GM12891 (cell line): ENCODE measurements around the gene HMCN2.

Source experiments
- POLR2A ChIP-seq: IDR thresholded peaks from 2 replicates; pipeline ENCODE4 v1.6.1; 2011; ENCODE audit warnings: low read depth, low read length, control low read depth
- POLR2AphosphoS5 ChIP-seq: IDR thresholded peaks from 2 replicates; pipeline ENCODE4 v1.6.1; 2011; ENCODE audit warnings: low read depth, low read length, control low read depth
- TAF1 ChIP-seq: IDR thresholded peaks from 2 replicates; pipeline ENCODE4 v1.6.1; 2011; ENCODE audit warnings: low read depth, low read length, control low read depth

DNA sequence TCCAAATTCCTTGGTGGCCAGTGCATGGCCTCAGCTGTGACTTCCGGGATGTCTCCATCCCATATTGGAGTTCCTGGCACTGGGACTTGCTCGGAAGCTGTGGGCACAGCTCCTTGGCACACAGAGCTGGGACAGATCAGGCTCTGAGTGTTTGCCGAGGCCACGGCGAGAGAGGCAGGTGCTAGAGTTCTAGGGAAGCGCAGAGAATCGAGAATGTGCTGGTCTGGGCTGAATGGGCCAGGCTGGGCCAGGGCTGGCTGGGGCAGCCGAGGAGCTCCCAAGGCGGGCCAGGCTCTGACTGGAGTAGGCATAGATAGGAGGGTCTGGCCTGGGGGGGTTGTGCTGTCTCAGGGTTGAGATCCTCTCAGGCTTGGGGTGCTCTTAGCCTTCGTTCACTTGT lies 45.4 kb downstream of the HMCN2 start:
- no peak for TF ChIP-seq POLR2AphosphoS5
- no peak for TF ChIP-seq POLR2A
- TF ChIP-seq TAF1: no peak
